Amygdala (tissue), 56 donors: Measurements from ENCODE around the gene ANK3.

Source experiments
- DNase-seq, 56 donors: peaks; one replicate each; lab custom pipeline; 2025; lab: John Stamatoyannopoulos, UW

ANK3 gene

GRCh38 chr10:60021361-60021760, 368.3 kb downstream of the ANK3 start:
- no peak for DNase-seq

- no peak for DNase-seq
These were observed 372.9 kb downstream of the ANK3 start for GRCh38 chr10:60016794-60017193.

GRCh38 chr10:60009710-60010383, 379.8 kb downstream of the ANK3 start:
- no peak for DNase-seq

GRCh38 chr10:60009276-60009675, 380.4 kb downstream of the ANK3 start:
- DNase-seq: no peak

- DNase-seq: no peak
These were observed 380.9 kb downstream of the ANK3 start for GRCh38 chr10:60008816-60009215.

- no peak for DNase-seq
These were observed 383.6 kb downstream of the ANK3 start for GRCh38 chr10:60006062-60006461.

- no peak for DNase-seq
These were observed 385.8 kb downstream of the ANK3 start for GRCh38 chr10:60003651-60004523.

- DNase-seq: no peak
These were observed 388.9 kb downstream of the ANK3 start for GRCh38 chr10:60000747-60001146.

- no peak for DNase-seq
These were observed 391.7 kb downstream of the ANK3 start for GRCh38 chr10:59997827-59998525.

- DNase-seq: no peak
These were observed 393.8 kb downstream of the ANK3 start for GRCh38 chr10:59995862-59996261.

GRCh38 chr10:59993931-59994330, 395.7 kb downstream of the ANK3 start:
- no peak for DNase-seq

- DNase-seq: peak in 11 of 56 donors; percentile 2 to 42 (median 16)
These were observed 398.0 kb downstream of the ANK3 start for GRCh38 chr10:59991661-59992060.

- DNase-seq: no peak
These were observed 398.6 kb downstream of the ANK3 start for GRCh38 chr10:59991117-59991516.

- DNase-seq: no peak
These were observed 404.0 kb downstream of the ANK3 start for GRCh38 chr10:59985639-59986038.

GRCh38 chr10:59984415-59984814, 405.3 kb downstream of the ANK3 start:
- DNase-seq: no peak

- DNase-seq: no peak
These were observed 409.3 kb downstream of the ANK3 start for GRCh38 chr10:59980356-59980755.

GRCh38 chr10:59977486-59977885, 412.2 kb downstream of the ANK3 start:
- no peak for DNase-seq

GRCh38 chr10:59976909-59977308, 412.8 kb downstream of the ANK3 start:
- no peak for DNase-seq
